Left forelimb (tissue), 1 donor: ENCODE measurements around the gene NBAS.
"Not testable (repeated sequence)": the region's sequence is repeated elsewhere in the genome, so short reads cannot be mapped to it uniquely, and the experiment has no call there.

Source experiments
- DNase-seq: peaks from one replicate; pipeline ENCODE4 v3.0.0-alpha.2; 2018; ENCODE audit warnings: low spot score

NBAS gene

GRCh38 chr2:15260835-15261234 lies 300.3 kb downstream of the NBAS start:
- no peak for DNase-seq

DNA sequence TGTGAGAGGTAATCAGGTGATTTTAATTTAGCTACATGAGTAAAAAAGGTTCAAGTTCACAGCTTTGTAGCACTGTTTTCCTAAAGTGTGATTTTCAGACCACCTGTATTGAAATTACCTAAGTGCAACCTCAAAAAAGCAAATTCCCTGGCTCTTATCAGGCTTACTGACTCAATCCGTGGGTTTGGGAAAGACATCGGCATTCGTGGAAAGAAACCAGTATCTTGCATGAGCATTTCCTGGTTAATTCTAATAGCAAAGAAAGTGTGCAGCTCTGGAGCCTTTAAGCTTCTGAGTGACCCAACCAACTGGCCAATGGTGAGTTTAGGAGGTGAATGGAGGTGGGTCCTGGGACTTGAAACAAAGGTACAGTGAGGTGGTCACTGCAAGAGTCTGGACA lies 300.9 kb downstream of the NBAS start:
- DNase-seq, result no peak

DNA sequence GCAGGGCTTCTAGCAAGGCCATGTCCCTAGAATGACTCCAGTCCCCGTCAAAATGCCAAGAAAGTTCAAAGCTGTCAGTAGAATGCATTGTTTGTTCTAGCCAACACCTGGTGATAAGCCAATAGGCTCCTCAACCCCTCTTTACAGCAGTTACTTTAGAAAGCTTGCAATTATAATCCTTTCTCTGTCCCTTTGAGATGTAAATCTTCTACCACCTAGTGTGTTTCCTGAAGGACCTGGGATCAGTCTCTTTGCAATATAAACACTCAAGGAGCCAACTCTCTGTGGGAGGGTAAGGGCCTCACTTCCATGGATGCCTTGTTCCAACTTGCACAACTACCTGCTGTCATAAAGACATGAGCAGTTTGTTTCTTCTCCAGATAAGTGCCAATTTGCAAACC lies 301.8 kb downstream of the NBAS start:
- no peak for DNase-seq

GRCh38 chr2:15258385-15258784 lies 302.7 kb downstream of the NBAS start:
- DNase-seq, result not testable (repeated sequence)

DNA sequence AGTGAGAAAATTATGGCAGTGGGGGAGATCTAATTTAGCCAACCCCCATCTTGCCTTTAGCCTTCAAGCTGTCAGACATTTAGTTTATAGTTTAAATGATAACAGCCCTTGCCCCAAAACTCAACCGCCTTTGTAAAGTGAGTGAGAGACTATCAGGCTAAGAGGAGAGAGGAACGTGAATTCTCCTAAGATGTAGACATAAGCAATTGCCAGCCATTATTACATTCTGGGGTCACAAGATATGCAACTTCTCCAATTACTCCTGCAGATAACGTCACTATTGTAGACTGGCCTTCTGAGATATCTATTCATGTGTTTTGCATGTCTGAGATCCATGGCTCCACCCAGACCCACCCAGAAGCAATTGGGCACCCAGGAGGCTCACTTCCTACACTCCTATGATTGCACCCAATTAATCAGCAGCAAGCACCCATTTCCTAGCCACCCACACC lies 307.3 kb downstream of the NBAS start:
- no peak for DNase-seq

GRCh38 chr2:15253247-15253646 lies 307.9 kb downstream of the NBAS start:
- no peak for DNase-seq

DNA sequence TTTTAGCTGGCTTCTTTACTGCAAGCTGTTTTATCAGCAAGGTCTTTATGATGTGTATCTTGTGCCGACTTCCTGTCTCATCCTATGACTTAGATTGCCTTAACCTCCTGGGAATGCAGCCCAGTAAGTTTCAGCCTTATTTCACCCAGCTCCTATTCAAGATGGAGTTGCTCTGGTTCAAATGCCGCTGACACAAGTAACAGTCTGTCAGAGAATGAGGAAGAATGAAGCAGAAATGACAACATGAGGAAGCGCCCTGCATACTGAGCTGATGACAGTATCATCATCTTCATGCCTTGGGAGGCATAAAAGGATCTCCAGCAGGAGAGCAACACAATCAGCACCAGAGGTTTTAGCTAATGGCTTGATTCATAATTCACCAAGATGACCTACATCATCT lies 309.4 kb downstream of the NBAS start:
- no peak for DNase-seq

GRCh38 chr2:15250946-15251345 lies 310.2 kb downstream of the NBAS start:
- DNase-seq, result not testable (repeated sequence)

GRCh38 chr2:15246870-15247269 lies 314.3 kb downstream of the NBAS start:
- no peak for DNase-seq

- no peak for DNase-seq
Measured at GRCh38 chr2:15243762-15244161, 317.4 kb downstream of the NBAS start.

GRCh38 chr2:15242936-15243461 lies 318.1 kb downstream of the NBAS start:
- DNase-seq, result no peak

GRCh38 chr2:15241929-15242328 lies 319.2 kb downstream of the NBAS start:
- no peak for DNase-seq

DNA sequence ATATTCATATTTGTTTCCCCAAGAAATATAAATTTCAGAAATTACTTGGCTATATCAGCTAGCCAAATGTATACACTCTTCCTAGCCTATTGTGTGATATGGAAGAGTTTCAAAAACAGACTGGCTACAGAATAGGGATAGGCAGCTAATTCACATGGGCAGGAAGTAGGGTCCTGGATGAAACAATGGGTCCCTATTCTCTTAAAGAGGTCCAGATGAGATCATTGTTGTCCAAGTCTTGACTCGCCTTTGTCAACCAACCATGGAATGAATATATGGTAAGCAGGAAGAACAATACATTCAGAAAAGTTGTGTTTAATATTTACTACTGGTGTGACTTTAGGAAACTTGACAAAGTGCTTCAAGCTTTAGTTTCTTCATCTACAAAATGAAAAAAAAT lies 319.9 kb downstream of the NBAS start:
- DNase-seq, result no peak

GRCh38 chr2:15238028-15238427 lies 323.1 kb downstream of the NBAS start:
- DNase-seq, result no peak

DNA sequence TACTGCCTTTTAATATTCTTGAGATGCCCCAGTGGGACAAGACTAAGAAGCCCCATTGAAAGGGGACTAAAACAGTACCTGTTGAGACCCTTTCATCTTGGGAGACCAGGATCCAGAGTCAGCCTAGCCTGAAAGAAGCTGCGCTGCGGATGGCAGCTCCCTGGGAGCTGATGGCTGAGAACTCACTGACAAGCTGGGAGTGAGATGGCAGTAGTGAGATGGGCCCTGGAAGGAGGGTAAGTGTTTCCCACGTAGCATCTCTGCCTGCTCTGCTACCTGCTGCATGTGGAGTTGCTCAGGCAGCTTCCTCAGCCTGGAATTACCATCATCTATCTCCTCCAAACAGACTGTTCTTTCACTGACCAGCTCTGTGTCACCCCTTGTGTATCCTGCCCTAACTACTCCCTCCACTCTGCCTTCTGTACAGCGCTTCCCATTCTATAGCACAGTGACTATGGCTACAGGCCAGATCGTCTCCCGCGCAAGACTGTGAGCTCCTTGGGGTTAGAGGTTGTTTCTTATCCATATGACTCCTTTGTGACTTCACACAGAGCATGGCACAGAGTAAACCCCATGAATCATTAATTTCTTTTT lies 330.4 kb downstream of the NBAS start:
- DNase-seq, result no peak

GRCh38 chr2:15226661-15227060 lies 334.5 kb downstream of the NBAS start:
- no peak for DNase-seq

DNA sequence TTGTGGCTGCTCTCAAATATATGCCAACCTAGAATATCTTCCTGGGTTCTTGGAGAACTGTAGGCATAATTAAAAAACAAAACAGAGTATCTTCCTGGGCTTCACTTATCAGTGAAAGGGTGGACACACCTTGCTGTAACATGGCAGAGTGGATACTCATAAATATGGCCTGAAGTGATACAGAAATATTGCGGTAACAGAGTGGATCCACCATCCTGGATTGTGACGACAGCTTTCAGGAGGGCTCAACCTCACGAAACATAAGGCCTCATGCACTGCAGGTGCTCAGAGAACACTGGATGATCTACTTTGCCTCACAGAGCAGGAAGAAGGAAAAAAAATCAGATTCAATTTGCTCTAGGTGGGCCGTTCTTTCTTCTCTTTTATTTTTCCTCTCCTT lies 336.0 kb downstream of the NBAS start:
- DNase-seq, result no peak

DNA sequence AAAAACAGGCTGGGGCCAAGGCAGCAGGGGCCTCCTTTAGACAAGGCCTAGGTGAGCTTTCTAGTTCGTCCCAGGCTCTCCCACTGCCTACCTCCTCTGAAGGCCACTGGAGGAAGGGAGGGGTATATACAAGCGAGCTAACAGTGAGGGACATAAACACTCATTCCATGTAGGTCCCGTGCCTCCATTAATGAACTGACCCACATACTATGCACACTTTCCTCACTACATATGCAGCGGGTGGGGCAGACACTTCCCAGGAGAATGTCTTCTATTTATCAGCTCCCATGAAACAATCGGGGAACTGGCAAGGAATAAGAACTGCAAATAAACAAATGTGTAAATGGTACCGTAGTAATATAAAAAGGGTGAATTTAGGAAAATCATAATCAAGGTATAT lies 336.5 kb downstream of the NBAS start:
- no peak for DNase-seq

DNA sequence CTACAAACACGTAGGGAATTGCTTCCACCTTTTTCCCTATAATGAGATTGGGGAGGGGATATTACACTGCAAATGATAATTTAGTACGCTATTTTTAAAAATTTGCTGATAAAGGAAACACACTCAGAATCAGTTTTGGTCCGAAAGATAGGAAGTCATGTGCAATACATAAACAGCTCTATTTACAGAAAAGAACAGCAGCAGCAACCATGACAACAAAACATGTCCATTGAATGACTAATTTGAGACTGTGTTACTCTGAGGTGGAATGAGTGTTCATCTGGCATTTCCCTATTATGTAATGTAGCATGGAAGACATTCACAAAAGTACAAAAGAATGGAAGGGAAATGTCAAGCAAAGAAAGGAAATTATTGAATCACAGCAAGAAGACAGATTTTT lies 337.2 kb downstream of the NBAS start:
- DNase-seq, result no peak

DNA sequence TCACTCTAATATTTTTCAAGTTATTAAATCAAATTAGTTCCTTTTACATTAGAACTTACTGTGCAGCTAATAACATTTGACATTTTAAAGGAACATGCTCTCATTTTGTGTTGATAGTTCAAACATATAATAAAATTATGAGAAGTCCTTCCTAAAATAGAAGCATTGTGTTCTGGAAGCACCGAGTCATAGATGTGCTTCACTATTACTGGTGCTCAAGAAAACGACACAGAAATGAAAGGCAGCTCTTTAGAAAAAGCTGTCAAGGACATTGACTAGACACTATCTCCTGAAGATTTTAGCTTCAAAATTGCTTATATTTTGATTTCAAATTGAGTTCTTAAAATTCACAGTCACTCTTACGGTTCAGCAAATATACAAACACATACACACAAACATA lies 338.3 kb downstream of the NBAS start:
- no peak for DNase-seq

DNA sequence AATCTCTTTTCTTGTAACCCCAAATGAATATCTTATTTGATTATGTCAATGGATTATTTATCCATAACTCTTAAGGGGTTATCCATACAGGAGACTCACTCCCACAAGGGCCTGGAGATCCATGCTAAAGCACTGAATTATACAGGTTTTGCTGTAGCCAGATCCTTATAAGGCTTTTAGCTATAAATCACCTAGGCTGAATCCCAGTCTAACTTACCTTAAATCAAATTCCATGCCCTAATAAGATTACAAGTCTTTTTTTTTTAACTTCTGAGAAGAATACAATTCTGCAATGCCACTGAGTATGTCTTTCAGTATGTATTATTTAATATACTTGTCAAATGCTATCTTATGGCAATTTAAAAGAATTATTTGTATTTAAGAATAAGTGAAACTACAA lies 340.5 kb downstream of the NBAS start:
- no peak for DNase-seq

DNA sequence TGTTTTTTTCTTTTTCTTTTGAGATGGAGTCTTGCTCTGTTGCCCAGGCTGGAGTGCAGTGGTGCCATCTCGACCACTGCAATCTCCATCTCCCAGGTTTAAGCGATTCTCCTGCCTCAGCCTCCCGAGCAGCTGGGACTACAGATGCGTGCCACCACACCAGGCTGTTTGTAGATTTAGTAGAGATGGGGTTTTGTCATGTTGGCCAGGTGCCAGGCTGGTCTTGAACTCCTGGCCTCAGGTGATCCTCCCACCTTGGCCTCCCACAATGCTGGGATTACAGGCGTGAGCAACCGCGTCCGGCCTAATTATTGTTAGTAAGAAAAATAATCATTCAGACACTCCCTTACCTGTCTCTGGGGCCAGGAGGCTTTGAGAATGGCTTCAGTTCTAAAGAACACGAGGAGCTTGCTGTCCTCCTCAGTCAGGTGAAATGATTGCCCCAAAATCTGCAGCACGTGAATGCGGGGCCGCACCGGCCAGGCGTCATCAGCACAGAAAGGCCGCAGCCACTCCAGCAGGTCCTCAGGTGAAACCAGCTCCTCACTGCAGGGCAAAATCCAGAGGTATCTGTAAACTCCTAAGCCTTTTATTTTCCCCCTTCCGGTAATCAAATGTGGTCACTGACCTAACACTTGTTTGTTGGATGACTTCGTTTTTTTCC lies 342.6 kb downstream of the NBAS start:
- DNase-seq, result no peak

DNA sequence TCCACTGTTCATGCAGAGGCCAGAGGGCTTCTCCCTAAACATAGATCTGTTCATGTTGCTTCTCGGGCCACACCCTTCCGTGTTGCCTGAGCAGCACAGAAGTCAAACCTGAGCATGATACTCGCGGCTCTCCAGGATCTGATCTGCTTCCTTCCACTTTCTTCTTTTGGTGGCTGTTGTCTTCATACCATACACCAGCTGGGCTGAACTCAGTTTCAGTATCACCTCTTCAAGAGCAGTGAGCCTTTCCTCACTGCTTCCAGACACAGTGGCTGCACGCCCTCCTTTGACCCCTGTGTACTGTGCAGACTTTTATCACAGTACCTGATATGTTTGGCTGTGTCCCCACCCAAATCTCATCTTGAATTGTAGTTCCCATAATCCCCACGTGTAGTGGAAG lies 348.9 kb downstream of the NBAS start:
- no peak for DNase-seq

DNA sequence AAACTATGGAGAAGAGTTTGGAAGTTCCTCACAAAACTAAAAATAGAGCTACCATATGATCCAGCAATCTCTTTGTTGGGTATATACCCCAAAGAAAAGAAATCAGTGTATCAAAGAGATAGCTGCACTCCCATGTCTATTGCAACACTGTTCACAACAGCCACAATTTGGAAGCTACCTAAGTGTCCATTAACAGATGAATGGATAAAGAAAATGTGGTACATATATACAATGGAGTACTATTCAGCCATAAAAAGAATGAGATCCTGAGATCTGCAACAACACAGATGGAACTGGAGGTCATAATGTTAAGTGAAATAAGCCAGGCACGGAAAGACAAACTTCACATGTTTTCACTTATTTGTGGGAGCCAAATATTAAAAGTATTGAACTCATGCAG lies 350.6 kb downstream of the NBAS start:
- DNase-seq, result not testable (repeated sequence)
